Measurements from ENCODE around the gene HDDC2. TPM values are rescaled to one million over a fixed set of nuclear protein-coding genes. Genes with fewer than 3 reads are reported as not detected.

HDDC2 gene
- total RNA-seq, 2 experiments from 2014 or later, result 75.1 to 119 TPM

DNA sequence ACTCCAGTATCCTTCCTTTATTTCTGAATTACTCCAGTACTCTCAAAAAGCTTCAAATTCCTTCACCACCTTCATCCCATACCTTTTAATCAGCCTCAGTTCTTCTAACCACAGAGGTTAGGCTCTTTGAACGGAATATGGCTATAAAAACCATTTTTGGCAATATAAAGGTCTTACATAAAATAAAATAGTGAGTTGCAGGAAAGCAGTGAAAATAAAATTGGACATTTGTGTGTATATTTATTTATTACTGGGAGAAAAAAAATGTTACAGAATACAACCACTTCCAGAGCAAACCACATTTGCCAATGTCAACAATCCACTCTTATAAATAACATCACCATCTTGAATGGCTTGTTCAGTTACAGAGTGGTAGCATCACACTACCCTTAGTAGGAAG lies 7.7 kb downstream of the HDDC2 start:
- intact Hi-C loops (cut with micrococcal nuclease; ENCODE audit: unreplicated experiment), result no loop called here

GRCh38 chr6:125293587-125293986 lies 8.2 kb downstream of the HDDC2 start:
- Histone ChIP-seq H3K9me3 (ENCODE audit: low read length) (no peaks in the 10 kb centered on the region), H3K4me1 (ENCODE audit: insufficient read depth, low read length, poor library complexity, severe bottlenecking) (no peaks in the 10 kb centered on the region), H3K4me2 (ENCODE audit: low read length) (no peak overlapping the region), H3K79me2 (ENCODE audit: insufficient read depth, low read depth, low read length) (peaks cover 4% of the 10 kb centered on the region; the same call in 1 of the 2 replicates), H3K4me3 (ENCODE audit: low read depth, low read length, poor library complexity, severe bottlenecking) (no peak overlapping the region), H2AFZ (ENCODE audit: low read length) (no peak overlapping the region), H3K27ac (ENCODE audit: low read depth, low read length, poor library complexity, severe bottlenecking) (no peak overlapping the region), H3K9me2 (ENCODE audit: insufficient read depth, low read length) (no peaks in the 10 kb centered on the region), H4K20me1 (ENCODE audit: insufficient read depth, low read length) (no peaks in the 10 kb centered on the region; the same call in 1 of the 2 replicates), H3K36me3 (ENCODE audit: insufficient read depth, low read length) (peaks cover 92% of the 10 kb centered on the region)
- POLR2A ChIA-PET, result interaction anchor here (1.0 kb wide), 1 partner anchor 8 kb away, joined by 6 read pairs; the partner anchor contains the start of gene HDDC2
- intact Hi-C loops (cut with micrococcal nuclease; ENCODE audit: unreplicated experiment), result no loop called here
- DNase-seq (ENCODE audit: low spot score), result no peak
- CTCF ChIA-PET (ENCODE audit: unreplicated experiment), result interaction anchor here (1.0 kb wide), 1 partner anchor 19 kb away, joined by 3 read pairs; no protein-coding TSS in a partner anchor
- no peak for TF ChIP-seq EZH2phosphoT487 (IDR thresholded peaks at IDR 0.05; ENCODE audit: borderline replicate concordance, low read depth, low read length)
- TF ChIP-seq, protein P1, sequence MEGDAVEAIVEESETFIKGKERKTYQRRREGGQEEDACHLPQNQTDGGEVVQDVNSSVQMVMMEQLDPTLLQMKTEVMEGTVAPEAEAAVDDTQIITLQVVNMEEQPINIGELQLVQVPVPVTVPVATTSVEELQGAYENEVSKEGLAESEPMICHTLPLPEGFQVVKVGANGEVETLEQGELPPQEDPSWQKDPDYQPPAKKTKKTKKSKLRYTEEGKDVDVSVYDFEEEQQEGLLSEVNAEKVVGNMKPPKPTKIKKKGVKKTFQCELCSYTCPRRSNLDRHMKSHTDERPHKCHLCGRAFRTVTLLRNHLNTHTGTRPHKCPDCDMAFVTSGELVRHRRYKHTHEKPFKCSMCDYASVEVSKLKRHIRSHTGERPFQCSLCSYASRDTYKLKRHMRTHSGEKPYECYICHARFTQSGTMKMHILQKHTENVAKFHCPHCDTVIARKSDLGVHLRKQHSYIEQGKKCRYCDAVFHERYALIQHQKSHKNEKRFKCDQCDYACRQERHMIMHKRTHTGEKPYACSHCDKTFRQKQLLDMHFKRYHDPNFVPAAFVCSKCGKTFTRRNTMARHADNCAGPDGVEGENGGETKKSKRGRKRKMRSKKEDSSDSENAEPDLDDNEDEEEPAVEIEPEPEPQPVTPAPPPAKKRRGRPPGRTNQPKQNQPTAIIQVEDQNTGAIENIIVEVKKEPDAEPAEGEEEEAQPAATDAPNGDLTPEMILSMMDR (conservative IDR thresholded peaks at IDR 0.05; ENCODE audit: low read length), result no peak
- BruUV-seq (replicated peaks), result no TSS peak

More for the DNA sequence above, 7.7 kb downstream of the HDDC2 start:
- no peaks in the 10 kb centered on the region; the same call in 1 of the 2 replicates for H4K20me1 ChIP-seq (ENCODE audit: insufficient read depth, low read length)
- DNase-seq (ENCODE audit: low spot score), result no peak
- H3K4me2 ChIP-seq (ENCODE audit: low read length), result no peak overlapping the region
- no peak for TF ChIP-seq EZH2phosphoT487 (IDR thresholded peaks at IDR 0.05; ENCODE audit: borderline replicate concordance, low read depth, low read length)
- TF ChIP-seq, protein P1 (conservative IDR thresholded peaks at IDR 0.05; ENCODE audit: low read length), result no peak
- H3K27ac ChIP-seq (ENCODE audit: low read depth, low read length, poor library complexity, severe bottlenecking), result no peak overlapping the region
- no peak overlapping the region for H2AFZ ChIP-seq (ENCODE audit: low read length)
- H3K9me3 ChIP-seq (ENCODE audit: low read length), result no peaks in the 10 kb centered on the region
- H3K4me1 ChIP-seq (ENCODE audit: insufficient read depth, low read length, poor library complexity, severe bottlenecking), result no peaks in the 10 kb centered on the region
- H3K36me3 ChIP-seq (ENCODE audit: insufficient read depth, low read length), result peaks cover 96% of the 10 kb centered on the region
- H3K9me2 ChIP-seq (ENCODE audit: insufficient read depth, low read length), result no peaks in the 10 kb centered on the region
- BruUV-seq (replicated peaks), result no TSS peak
- no peak overlapping the region for H3K4me3 ChIP-seq (ENCODE audit: low read depth, low read length, poor library complexity, severe bottlenecking)
- H3K79me2 ChIP-seq (ENCODE audit: insufficient read depth, low read depth, low read length), result peaks cover 7% of the 10 kb centered on the region; the same call in 1 of the 2 replicates
- ChIA-PET CTCF (ENCODE audit: unreplicated experiment) (interaction anchor here (1.0 kb wide), 1 partner anchor 19 kb away, joined by 3 read pairs; no protein-coding TSS in a partner anchor), POLR2A (no interaction called here)

GRCh38 chr6:125287718-125288117 lies 14.0 kb downstream of the HDDC2 start:
- intact Hi-C loops (cut with micrococcal nuclease; ENCODE audit: unreplicated experiment), result no loop called here
- Histone ChIP-seq H4K20me1 (ENCODE audit: insufficient read depth, low read length) (no peaks in the 10 kb centered on the region; the same call in 1 of the 2 replicates), H3K27ac (ENCODE audit: low read depth, low read length, poor library complexity, severe bottlenecking) (no peak overlapping the region), H3K9me3 (ENCODE audit: low read length) (no peaks in the 10 kb centered on the region), H3K9me2 (ENCODE audit: insufficient read depth, low read length) (no peaks in the 10 kb centered on the region), H3K4me1 (ENCODE audit: insufficient read depth, low read length, poor library complexity, severe bottlenecking) (no peaks in the 10 kb centered on the region), H3K36me3 (ENCODE audit: insufficient read depth, low read length) (peaks cover 75% of the 10 kb centered on the region), H2AFZ (ENCODE audit: low read length) (no peak overlapping the region), H3K4me2 (ENCODE audit: low read length) (no peak overlapping the region), H3K79me2 (ENCODE audit: insufficient read depth, low read depth, low read length) (no peaks in the 10 kb centered on the region), H3K4me3 (ENCODE audit: low read depth, low read length, poor library complexity, severe bottlenecking) (no peak overlapping the region)
- ChIA-PET POLR2A (no interaction called here), CTCF (ENCODE audit: unreplicated experiment) (no interaction called here)
- TF ChIP-seq, protein P1 (conservative IDR thresholded peaks at IDR 0.05; ENCODE audit: low read length), result no peak
- TF ChIP-seq EZH2phosphoT487 (IDR thresholded peaks at IDR 0.05; ENCODE audit: borderline replicate concordance, low read depth, low read length), result no peak
- DNase-seq (ENCODE audit: low spot score), result no peak
- BruUV-seq (replicated peaks), result no TSS peak
